ENCODE results near the gene SLC25A10.

DNA sequence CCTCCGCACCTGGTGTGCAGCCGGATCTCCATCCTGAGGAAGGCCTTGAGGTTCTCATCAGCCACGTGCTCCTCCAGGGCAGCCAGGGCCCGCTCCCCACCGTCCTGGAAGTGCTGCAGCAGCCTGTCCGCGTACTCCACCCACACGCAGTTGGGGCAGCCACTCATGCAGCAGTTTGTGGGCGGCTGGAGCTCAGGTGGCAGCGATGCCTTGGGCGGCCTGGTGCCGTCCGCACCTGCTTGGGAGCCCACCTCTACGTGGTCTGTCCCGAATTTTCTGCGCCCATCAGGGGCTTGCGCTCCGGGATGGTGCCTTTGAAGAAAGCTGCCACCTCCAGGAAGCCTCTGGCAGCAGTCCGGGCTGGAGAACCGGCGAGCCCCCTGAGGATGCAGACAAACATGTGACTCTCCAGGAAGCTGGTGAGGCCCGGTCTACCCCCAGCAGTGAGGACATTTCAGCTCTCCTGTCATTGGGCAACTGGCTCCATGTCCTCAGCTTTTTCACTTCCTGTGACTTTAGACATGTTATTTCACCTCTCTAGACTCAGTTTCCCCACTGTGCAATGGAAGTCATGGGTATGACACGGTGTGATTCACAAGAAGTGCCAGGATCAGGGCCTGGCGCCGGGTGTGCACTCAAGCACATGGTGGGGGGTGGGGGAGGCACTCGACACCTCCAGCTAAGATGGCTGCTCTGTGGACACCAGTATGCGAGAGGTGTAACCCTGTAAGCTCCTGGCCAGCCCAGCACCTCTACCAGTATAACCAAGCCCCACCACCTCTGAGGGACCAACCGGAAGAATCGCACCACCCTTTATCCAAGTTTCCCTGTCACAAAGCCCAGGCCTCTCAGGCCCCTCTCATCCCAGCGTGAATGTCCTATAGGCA lies 46.6 kb upstream of the SLC25A10 start:
- TF ChIP-seq, protein P1, sequence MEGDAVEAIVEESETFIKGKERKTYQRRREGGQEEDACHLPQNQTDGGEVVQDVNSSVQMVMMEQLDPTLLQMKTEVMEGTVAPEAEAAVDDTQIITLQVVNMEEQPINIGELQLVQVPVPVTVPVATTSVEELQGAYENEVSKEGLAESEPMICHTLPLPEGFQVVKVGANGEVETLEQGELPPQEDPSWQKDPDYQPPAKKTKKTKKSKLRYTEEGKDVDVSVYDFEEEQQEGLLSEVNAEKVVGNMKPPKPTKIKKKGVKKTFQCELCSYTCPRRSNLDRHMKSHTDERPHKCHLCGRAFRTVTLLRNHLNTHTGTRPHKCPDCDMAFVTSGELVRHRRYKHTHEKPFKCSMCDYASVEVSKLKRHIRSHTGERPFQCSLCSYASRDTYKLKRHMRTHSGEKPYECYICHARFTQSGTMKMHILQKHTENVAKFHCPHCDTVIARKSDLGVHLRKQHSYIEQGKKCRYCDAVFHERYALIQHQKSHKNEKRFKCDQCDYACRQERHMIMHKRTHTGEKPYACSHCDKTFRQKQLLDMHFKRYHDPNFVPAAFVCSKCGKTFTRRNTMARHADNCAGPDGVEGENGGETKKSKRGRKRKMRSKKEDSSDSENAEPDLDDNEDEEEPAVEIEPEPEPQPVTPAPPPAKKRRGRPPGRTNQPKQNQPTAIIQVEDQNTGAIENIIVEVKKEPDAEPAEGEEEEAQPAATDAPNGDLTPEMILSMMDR (IDR thresholded peaks at IDR 0.05; ENCODE audit: poor library complexity, severe bottlenecking): no peak
- TF ChIP-seq, protein P2, sequence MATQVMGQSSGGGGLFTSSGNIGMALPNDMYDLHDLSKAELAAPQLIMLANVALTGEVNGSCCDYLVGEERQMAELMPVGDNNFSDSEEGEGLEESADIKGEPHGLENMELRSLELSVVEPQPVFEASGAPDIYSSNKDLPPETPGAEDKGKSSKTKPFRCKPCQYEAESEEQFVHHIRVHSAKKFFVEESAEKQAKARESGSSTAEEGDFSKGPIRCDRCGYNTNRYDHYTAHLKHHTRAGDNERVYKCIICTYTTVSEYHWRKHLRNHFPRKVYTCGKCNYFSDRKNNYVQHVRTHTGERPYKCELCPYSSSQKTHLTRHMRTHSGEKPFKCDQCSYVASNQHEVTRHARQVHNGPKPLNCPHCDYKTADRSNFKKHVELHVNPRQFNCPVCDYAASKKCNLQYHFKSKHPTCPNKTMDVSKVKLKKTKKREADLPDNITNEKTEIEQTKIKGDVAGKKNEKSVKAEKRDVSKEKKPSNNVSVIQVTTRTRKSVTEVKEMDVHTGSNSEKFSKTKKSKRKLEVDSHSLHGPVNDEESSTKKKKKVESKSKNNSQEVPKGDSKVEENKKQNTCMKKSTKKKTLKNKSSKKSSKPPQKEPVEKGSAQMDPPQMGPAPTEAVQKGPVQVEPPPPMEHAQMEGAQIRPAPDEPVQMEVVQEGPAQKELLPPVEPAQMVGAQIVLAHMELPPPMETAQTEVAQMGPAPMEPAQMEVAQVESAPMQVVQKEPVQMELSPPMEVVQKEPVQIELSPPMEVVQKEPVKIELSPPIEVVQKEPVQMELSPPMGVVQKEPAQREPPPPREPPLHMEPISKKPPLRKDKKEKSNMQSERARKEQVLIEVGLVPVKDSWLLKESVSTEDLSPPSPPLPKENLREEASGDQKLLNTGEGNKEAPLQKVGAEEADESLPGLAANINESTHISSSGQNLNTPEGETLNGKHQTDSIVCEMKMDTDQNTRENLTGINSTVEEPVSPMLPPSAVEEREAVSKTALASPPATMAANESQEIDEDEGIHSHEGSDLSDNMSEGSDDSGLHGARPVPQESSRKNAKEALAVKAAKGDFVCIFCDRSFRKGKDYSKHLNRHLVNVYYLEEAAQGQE (IDR thresholded peaks at IDR 0.05; ENCODE audit: borderline replicate concordance): no peak
- TF ChIP-seq POLR2AphosphoS5 (IDR thresholded peaks at IDR 0.05): no peak

Measured in neural cell (in vitro differentiated cells).